EL (cell line): ENCODE measurements around the gene SYTL3.

Source experiments
- DNase-seq: peaks from one replicate; pipeline ENCODE4 v3.0.0-alpha.2; 2016

SYTL3 gene

GRCh38 chr6:158801655-158802294 is 151.9 kb downstream of the SYTL3 start:
- no peak for DNase-seq

GRCh38 chr6:158803733-158804143 is 153.9 kb downstream of the SYTL3 start:
- peak; percentile 48 for DNase-seq

- no peak for DNase-seq
These were observed 154.4 kb downstream of the SYTL3 start for GRCh38 chr6:158804207-158804606.

GRCh38 chr6:158805698-158806377 is 156.0 kb downstream of the SYTL3 start:
- DNase-seq = no peak

- DNase-seq = no peak
These were observed 157.9 kb downstream of the SYTL3 start for GRCh38 chr6:158807515-158808441.

GRCh38 chr6:158808442-158808833 is 158.6 kb downstream of the SYTL3 start:
- no peak for DNase-seq

- no peak for DNase-seq
These were observed 159.3 kb downstream of the SYTL3 start for GRCh38 chr6:158808941-158809678.

- no peak for DNase-seq
These were observed 160.6 kb downstream of the SYTL3 start for GRCh38 chr6:158810155-158811095.

GRCh38 chr6:158812611-158813010 is 162.8 kb downstream of the SYTL3 start:
- DNase-seq = no peak

GRCh38 chr6:158813032-158813431 is 163.2 kb downstream of the SYTL3 start:
- no peak for DNase-seq
